B cell (primary cell): ENCODE results near the gene TMEM132A. TPM values are rescaled to one million over a fixed set of nuclear protein-coding genes. Genes with fewer than 3 reads are reported as not detected.
A peak's percentile ranks its signal among the peaks of the same experiment; 100 is the strongest.

Experiments
- ATAC-seq: fragments of 200-7000 bp; cut with Tn5 transposase; one replicate; pipeline ENCODE4 v1.10.0; 2021; ENCODE audit warnings: low read depth, mild to moderate bottlenecking, moderate number of reproducible peaks, moderate library complexity
- CTCF ChIA-PET: fragments of 350-600 bp; sonication (Branson Sonifier 250); formaldehyde crosslinking; loops from one replicate; lab custom pipeline; 2021; ENCODE audit warnings: antibody characterized with exemption, inconsistent platforms; lab: Charles Lee
- POLR2A ChIA-PET: fragments of 350-600 bp; sonication (Branson Sonifier 250); formaldehyde crosslinking; loops from one replicate; lab custom pipeline; 2021; ENCODE audit warnings: antibody characterized with exemption; lab: Charles Lee
- DNase-seq: peaks from one replicate; pipeline ENCODE4 v3.0.0; 2013
- H2AFZ ChIP-seq: 2 replicates; pipeline ENCODE4 v1.6.1; 2012; ENCODE audit warnings: mild to moderate bottlenecking, low read depth, low read length; ENCODE audit not compliant: insufficient read depth, poor library complexity, severe bottlenecking
- H3K27ac ChIP-seq, 2 donors: 1 replicate in 1 of 2; 2 replicates in 1 of 2; pipeline ENCODE4 v1.5.1; 2012 to 2013; ENCODE audit warnings: low read length in 2 of 2, mild to moderate bottlenecking in 2 of 2, moderate library complexity in 1 of 2
- H3K27me3 ChIP-seq, 4 experiments: fragments of 200-600 bp in 1 of 4; sonication (generic) in 1 of 4; replicated peaks in 1 of 4; 1 replicate in 2 of 4; 2 replicates in 2 of 4; pipeline versions ENCODE4 v1.6.1 to v1.7.0; 2013 to 2016; ENCODE audit warnings: low read length in 3 of 4, mild to moderate bottlenecking in 2 of 4, mixed read lengths in 1 of 4, moderate library complexity in 1 of 4; ENCODE audit not compliant: insufficient read depth in 4 of 4, control insufficient read depth in 3 of 4; ENCODE audit errors: control extremely low read depth in 1 of 4
- H3K36me3 ChIP-seq, 2 experiments: replicated peaks in 1 of 2; 1 replicate in 1 of 2; 2 replicates in 1 of 2; pipeline versions ENCODE4 v1.6.1 to v1.7.1; 2013; ENCODE audit warnings: low read length in 1 of 2; ENCODE audit not compliant: insufficient read depth in 2 of 2, control insufficient read depth in 1 of 2; ENCODE audit errors: control extremely low read depth in 1 of 2, extremely low read depth in 1 of 2
- H3K4me1 ChIP-seq, 2 donors: fragments of 200-600 bp in 1 of 2; sonication (generic) in 1 of 2; 1 replicate in 1 of 2; 2 replicates in 1 of 2; pipeline versions ENCODE4 v1.5.1 to v1.6.1; 2013 to 2017; ENCODE audit warnings: low read length in 2 of 2; ENCODE audit not compliant: control insufficient read depth in 2 of 2, insufficient read depth in 2 of 2
- H3K4me2 ChIP-seq: replicated peaks from 2 replicates; pipeline ENCODE3; 2012; ENCODE audit warnings: mild to moderate bottlenecking, low read depth, low read length; ENCODE audit not compliant: poor library complexity, severe bottlenecking
- H3K4me3 ChIP-seq, 5 experiments: fragments of 200-600 bp in 1 of 5; sonication (generic) in 1 of 5; 1 replicate in 3 of 5; 2 replicates in 2 of 5; pipeline versions ENCODE4 v1.5.1 to v1.7.0; 2011 to 2016; ENCODE audit warnings: low read length in 4 of 5, mild to moderate bottlenecking in 4 of 5, low read depth in 2 of 5, control low read depth in 1 of 5, moderate library complexity in 1 of 5; ENCODE audit not compliant: insufficient read depth in 1 of 5; ENCODE audit errors: control extremely low read depth in 1 of 5, extremely low read depth in 1 of 5
- H3K79me2 ChIP-seq: fragments of 200-600 bp; sonication (generic); one replicate; pipeline ENCODE4 v1.6.0; 2016; ENCODE audit warnings: low read length; ENCODE audit not compliant: control insufficient read depth, insufficient read depth
- H3K9ac ChIP-seq: fragments of 200-600 bp; sonication (generic); 2 replicates; pipeline ENCODE4 v1.6.1; 2017; ENCODE audit warnings: mild to moderate bottlenecking, low read length, moderate library complexity
- H3K9me3 ChIP-seq, 3 donors: one replicate each; pipeline versions ENCODE4 v1.6.1 to v1.7.1; 2013; ENCODE audit warnings: low read length in 2 of 3; ENCODE audit not compliant: control insufficient read depth in 2 of 3, insufficient read depth in 1 of 3; ENCODE audit errors: control extremely low read depth in 1 of 3
- H4K20me1 ChIP-seq: 2 replicates; pipeline ENCODE4 v1.6.0; 2012; ENCODE audit warnings: mild to moderate bottlenecking, low read length; ENCODE audit not compliant: insufficient read depth, control insufficient read depth, poor library complexity, severe bottlenecking
- H3K27ac Mint-ChIP-seq: one replicate; pipeline ENCODE4 v1.8.0; 2021; ENCODE audit warnings: mixed read lengths
- H3K27me3 Mint-ChIP-seq: one replicate; pipeline ENCODE4 v1.8.0; 2021; ENCODE audit warnings: mixed read lengths
- H3K4me1 Mint-ChIP-seq: one replicate; pipeline ENCODE4 v1.8.0; 2021; ENCODE audit warnings: mixed read lengths
- H3K4me3 Mint-ChIP-seq: one replicate; pipeline ENCODE4 v1.8.0; 2021; ENCODE audit warnings: mixed read lengths
- H3K9me3 Mint-ChIP-seq: one replicate; pipeline ENCODE4 v1.8.0; 2022; ENCODE audit warnings: mixed read lengths; ENCODE audit not compliant: insufficient read depth
- EZH2 ChIP-seq: IDR thresholded peaks from 2 replicates; pipeline ENCODE4 v1.6.1; 2012; ENCODE audit warnings: borderline replicate concordance, low read depth, mild to moderate bottlenecking, moderate library complexity, low read length; ENCODE audit not compliant: insufficient read depth, poor library complexity, severe bottlenecking
- WGBS: methylation state at CpG from one replicate; pipeline ENCODE4 v1.1.5; 2013; ENCODE audit warnings: missing lambda C conversion rate; ENCODE audit not compliant: insufficient coverage; 5-methylcytosine and 5-hydroxymethylcytosine counted together
- intact Hi-C: fragments of 100-400 bp; cut with micrococcal nuclease; formaldehyde crosslinking; loops from one replicate; pipeline ENCODE4 v1.10.0; 2022
- polyA plus RNA-seq: library from polyadenylated mRNA; depleted of rRNA; stranded (reverse); fragments of >200 nt; gene quantifications from 2 replicates; pipeline ENCODE4 v1.2.3, GENCODE V29; 2012
- total RNA-seq, 2 donors: library from RNA; stranded (reverse); fragments of 120-200 nt in 1 of 2; gene quantifications; 1 replicate in 1 of 2; 2 replicates in 1 of 2; pipeline versions ENCODE4 v1.2.3 to v1.2.4, GENCODE V29; 2013 to 2022
- TF ChIP-seq, protein P1 (sequence below): fragments of 200-600 bp; IDR thresholded peaks from one replicate; pipeline ENCODE4 v1.8.0; 2022; ENCODE audit warnings: antibody characterized with exemption, mild to moderate bottlenecking

Gene TMEM132A
- total and polyA plus RNA-seq, 2 donors (not counting 1 experiment from before 2014, with no cell fraction given) = 1.2 to 11.3 TPM

DNA sequence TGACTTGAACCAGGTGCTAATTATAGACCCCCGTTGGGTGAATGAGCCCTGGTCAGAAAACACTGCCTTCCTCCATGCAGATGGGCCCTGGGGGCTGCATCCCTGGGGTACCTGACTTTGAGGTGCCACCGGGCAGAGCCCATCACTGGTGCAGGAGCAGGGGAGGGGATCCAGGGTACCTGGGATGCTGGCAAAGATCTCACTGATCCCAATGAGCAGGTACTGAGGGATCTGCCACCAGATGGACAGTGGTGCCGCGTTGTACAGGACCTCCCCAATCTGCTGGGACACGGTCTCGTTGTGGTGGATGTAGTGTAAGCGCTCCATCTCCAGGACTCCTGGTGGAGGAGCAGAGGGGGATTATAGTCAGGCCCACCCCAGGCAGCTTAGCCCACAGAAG is 15.0 kb downstream of the TMEM132A start:
- Histone ChIP-seq H3K9me3 (no peaks in the 10 kb centered on the region), H3K27ac (no peak overlapping the region), H3K4me1 (peaks cover 17 to 25% of the 10 kb centered on the region in 2 donors), H3K27me3 (no peaks in the 10 kb centered on the region), H3K36me3 (peaks cover 0 to 60% of the 10 kb centered on the region in 2 experiments), H3K4me3 (no peak overlapping the region), H3K4me2 (no peak overlapping the region), H2AFZ (no peak overlapping the region), H4K20me1 (peaks cover 41% of the 10 kb centered on the region), H3K79me2 (peaks cover 5% of the 10 kb centered on the region), H3K9ac (no peak overlapping the region)
- ChIA-PET POLR2A (interaction anchor here (0.5 kb wide), 1 partner anchor 189 kb away, joined by 4 read pairs; no protein-coding TSS in a partner anchor), CTCF (interaction anchor here (0.8 to 2.5 kb wide), 4 partner anchors 14 to 30 kb away, joined by 3 to 9 read pairs (median 4); no protein-coding TSS in a partner anchor)
- intact Hi-C loops = no loop called here
- Mint-ChIP-seq H3K27ac (no peak overlapping the region), H3K4me3 (no peak overlapping the region), H3K4me1 (peaks cover 33% of the 10 kb centered on the region), H3K9me3 (no peaks in the 10 kb centered on the region), H3K27me3 (no peaks in the 10 kb centered on the region)
- DNase-seq = no peak
- TF ChIP-seq, protein P1, sequence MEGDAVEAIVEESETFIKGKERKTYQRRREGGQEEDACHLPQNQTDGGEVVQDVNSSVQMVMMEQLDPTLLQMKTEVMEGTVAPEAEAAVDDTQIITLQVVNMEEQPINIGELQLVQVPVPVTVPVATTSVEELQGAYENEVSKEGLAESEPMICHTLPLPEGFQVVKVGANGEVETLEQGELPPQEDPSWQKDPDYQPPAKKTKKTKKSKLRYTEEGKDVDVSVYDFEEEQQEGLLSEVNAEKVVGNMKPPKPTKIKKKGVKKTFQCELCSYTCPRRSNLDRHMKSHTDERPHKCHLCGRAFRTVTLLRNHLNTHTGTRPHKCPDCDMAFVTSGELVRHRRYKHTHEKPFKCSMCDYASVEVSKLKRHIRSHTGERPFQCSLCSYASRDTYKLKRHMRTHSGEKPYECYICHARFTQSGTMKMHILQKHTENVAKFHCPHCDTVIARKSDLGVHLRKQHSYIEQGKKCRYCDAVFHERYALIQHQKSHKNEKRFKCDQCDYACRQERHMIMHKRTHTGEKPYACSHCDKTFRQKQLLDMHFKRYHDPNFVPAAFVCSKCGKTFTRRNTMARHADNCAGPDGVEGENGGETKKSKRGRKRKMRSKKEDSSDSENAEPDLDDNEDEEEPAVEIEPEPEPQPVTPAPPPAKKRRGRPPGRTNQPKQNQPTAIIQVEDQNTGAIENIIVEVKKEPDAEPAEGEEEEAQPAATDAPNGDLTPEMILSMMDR = no peak
- TF ChIP-seq EZH2 = no peak
- 97% methylated on average over 7 of the region's 7 CpGs for WGBS
- ATAC-seq = no peak

DNA sequence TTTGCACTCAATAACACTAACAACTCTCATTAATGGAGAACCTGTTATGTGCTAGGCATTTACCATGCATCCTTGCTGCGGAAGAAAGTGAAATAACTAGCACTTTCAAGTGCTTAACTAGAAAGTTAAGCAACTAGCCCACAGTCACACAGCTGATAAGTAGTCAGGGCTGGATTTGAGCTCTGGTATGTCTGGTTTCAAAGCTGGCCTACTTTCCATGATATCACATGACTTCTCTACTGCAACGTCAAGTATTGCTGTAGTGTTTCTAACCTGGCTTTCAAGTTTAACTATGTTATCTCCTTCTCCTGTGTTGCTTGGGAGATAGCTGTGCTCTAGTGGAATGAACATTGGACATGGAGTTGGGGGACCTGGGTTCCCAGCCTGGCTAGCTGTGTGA is 15.6 kb downstream of the TMEM132A start:
- ChIA-PET CTCF (interaction anchor here (0.8 to 2.5 kb wide), 7 partner anchors 14 to 109 kb away, joined by 3 to 9 read pairs (median 5); no protein-coding TSS in a partner anchor), POLR2A (interaction anchor here (0.5 to 0.8 kb wide), 4 partner anchors 8 to 188 kb away, joined by 3 to 6 read pairs (median 4); partner anchors contain the start of gene CD5)
- Mint-ChIP-seq H3K27ac (peak overlapping the region; percentile 7), H3K9me3 (no peaks in the 10 kb centered on the region), H3K27me3 (no peaks in the 10 kb centered on the region), H3K4me1 (peaks cover 33% of the 10 kb centered on the region), H3K4me3 (no peak overlapping the region)
- no peak overlapping the region for H2AFZ ChIP-seq
- peaks cover 2 to 66% of the 10 kb centered on the region in 2 experiments for H3K36me3 ChIP-seq
- H3K27ac ChIP-seq = no peak overlapping the region
- H3K9ac ChIP-seq = no peak overlapping the region
- no peak overlapping the region for H3K4me2 ChIP-seq
- TF ChIP-seq, protein P1 = no peak
- TF ChIP-seq EZH2 = no peak
- no peak for DNase-seq
- no peak overlapping the region for H3K4me3 ChIP-seq
- peaks cover 46% of the 10 kb centered on the region for H4K20me1 ChIP-seq
- no peaks in the 10 kb centered on the region for H3K27me3 ChIP-seq
- intact Hi-C loops = no loop called here
- H3K9me3 ChIP-seq = no peaks in the 10 kb centered on the region
- no CpG with 5 or more reads among the region's 2 CpGs for WGBS
- peaks cover 10% of the 10 kb centered on the region for H3K79me2 ChIP-seq
- no peak for ATAC-seq
- H3K4me1 ChIP-seq = peaks cover 17 to 25% of the 10 kb centered on the region in 2 donors
